ENCODE data around the gene C3orf20. TPM values are rescaled to one million over a fixed set of nuclear protein-coding genes. Genes with fewer than 3 reads are reported as not detected.
"Not testable (repeated sequence)": the region's sequence is repeated elsewhere in the genome, so short reads cannot be mapped to it uniquely, and the experiment has no call there.

Gene C3orf20
- total RNA-seq, 1 donor from 2014 or later = not detected

GRCh38 chr3:14699643-14700042, 24.7 kb downstream of the C3orf20 start:
- peak; percentile 84 for DNase-seq (ENCODE audit: low spot score)

GRCh38 chr3:14700891-14701290, 25.9 kb downstream of the C3orf20 start:
- no peak for DNase-seq (ENCODE audit: low spot score)

GRCh38 chr3:14701676-14702075, 26.7 kb downstream of the C3orf20 start:
- no peak for DNase-seq (ENCODE audit: low spot score)

- DNase-seq (ENCODE audit: low spot score) = no peak
Observed at GRCh38 chr3:14703128-14703750, 28.3 kb downstream of the C3orf20 start.

- DNase-seq (ENCODE audit: low spot score) = no peak
Observed at GRCh38 chr3:14703791-14704190, 28.9 kb downstream of the C3orf20 start.

GRCh38 chr3:14706096-14706495, 31.2 kb downstream of the C3orf20 start:
- DNase-seq (ENCODE audit: low spot score) = peak; percentile 31

GRCh38 chr3:14716591-14716990, 41.6 kb downstream of the C3orf20 start:
- no peak for DNase-seq (ENCODE audit: low spot score)

- DNase-seq (ENCODE audit: low spot score) = no peak
Observed at GRCh38 chr3:14717307-14717706, 42.4 kb downstream of the C3orf20 start.

GRCh38 chr3:14718539-14718938, 43.6 kb downstream of the C3orf20 start:
- DNase-seq (ENCODE audit: low spot score) = no peak

GRCh38 chr3:14719006-14719405, 44.1 kb downstream of the C3orf20 start:
- no peak for DNase-seq (ENCODE audit: low spot score)

- DNase-seq (ENCODE audit: low spot score) = no peak
Observed at GRCh38 chr3:14721126-14721864, 46.4 kb downstream of the C3orf20 start.

GRCh38 chr3:14725013-14725412, 50.1 kb downstream of the C3orf20 start:
- peak; percentile 88 for DNase-seq (ENCODE audit: low spot score)

- peak; percentile 97 for DNase-seq (ENCODE audit: low spot score)
Observed at GRCh38 chr3:14725564-14726440, 50.9 kb downstream of the C3orf20 start.

GRCh38 chr3:14726441-14726780, 51.5 kb downstream of the C3orf20 start:
- no peak for DNase-seq (ENCODE audit: low spot score)

GRCh38 chr3:14728113-14728512, 53.2 kb downstream of the C3orf20 start:
- DNase-seq (ENCODE audit: low spot score) = no peak

GRCh38 chr3:14730703-14731382, 55.9 kb downstream of the C3orf20 start:
- DNase-seq (ENCODE audit: low spot score) = peak; percentile 74

- DNase-seq (ENCODE audit: low spot score) = peak; percentile 36
Observed at GRCh38 chr3:14740983-14741382, 66.0 kb downstream of the C3orf20 start.

GRCh38 chr3:14741510-14741909, 66.6 kb downstream of the C3orf20 start:
- DNase-seq (ENCODE audit: low spot score) = no peak

- DNase-seq (ENCODE audit: low spot score) = no peak
Observed at GRCh38 chr3:14744556-14744955, 69.6 kb downstream of the C3orf20 start.

GRCh38 chr3:14750650-14751049, 75.7 kb downstream of the C3orf20 start:
- DNase-seq (ENCODE audit: low spot score) = no peak

GRCh38 chr3:14752979-14753378, 78.0 kb downstream of the C3orf20 start:
- not testable (repeated sequence) for DNase-seq (ENCODE audit: low spot score)

Data from umbilical cord (tissue), 2 donors.